IPS-18a (cell line): ENCODE measurements around the gene GSG1L.
"Not testable (repeated sequence)": the region's sequence is repeated elsewhere in the genome, so short reads cannot be mapped to it uniquely, and the experiment has no call there.

Source experiments
- H3K27ac ChIP-seq: one replicate; pipeline ENCODE4 v1.5.1; 2013; ENCODE audit warnings: low read length
- H3K27me3 ChIP-seq: one replicate; pipeline ENCODE4 v1.6.1; 2013; ENCODE audit warnings: mild to moderate bottlenecking, low read length; ENCODE audit not compliant: control insufficient read depth, insufficient read depth
- H3K36me3 ChIP-seq: one replicate; pipeline ENCODE4 v1.6.1; 2013; ENCODE audit warnings: low read depth, low read length; ENCODE audit not compliant: control insufficient read depth
- H3K4me1 ChIP-seq: one replicate; pipeline ENCODE4 v1.6.1; 2013; ENCODE audit warnings: low read depth, low read length; ENCODE audit not compliant: control insufficient read depth
- H3K4me3 ChIP-seq: one replicate; pipeline ENCODE4 v1.5.1; 2013; ENCODE audit warnings: low read length
- H3K9ac ChIP-seq: one replicate; pipeline ENCODE4 v1.6.1; 2013; ENCODE audit warnings: mild to moderate bottlenecking, low read length, moderate library complexity
- H3K9me3 ChIP-seq: one replicate; pipeline ENCODE4 v1.6.1; 2013; ENCODE audit warnings: low read depth, low read length; ENCODE audit not compliant: control insufficient read depth

Gene GSG1L

GRCh38 chr16:27749946-27750345 lies 313.6 kb downstream of the GSG1L start:
- no peaks in the 10 kb centered on the region for H3K36me3 ChIP-seq
- no peak overlapping the region for H3K27ac ChIP-seq
- H3K9me3 ChIP-seq, result no peaks in the 10 kb centered on the region

GRCh38 chr16:27749547-27749875 lies 314.0 kb downstream of the GSG1L start:
- no peaks in the 10 kb centered on the region for H3K27me3 ChIP-seq
- H3K4me1 ChIP-seq, result peaks cover 3% of the 10 kb centered on the region
- no peaks in the 10 kb centered on the region for H3K9me3 ChIP-seq
- no peaks in the 10 kb centered on the region for H3K36me3 ChIP-seq
- H3K27ac ChIP-seq, result no peak overlapping the region
- H3K4me3 ChIP-seq, result no peak overlapping the region
- no peak overlapping the region for H3K9ac ChIP-seq

More at GRCh38 chr16:27749946-27750345, 313.6 kb downstream of the GSG1L start:
- H3K4me3 ChIP-seq, result no peak overlapping the region
- H3K9ac ChIP-seq, result no peak overlapping the region
- no peaks in the 10 kb centered on the region for H3K27me3 ChIP-seq
- peaks cover 3% of the 10 kb centered on the region for H3K4me1 ChIP-seq

GRCh38 chr16:27748868-27749546 lies 314.5 kb downstream of the GSG1L start:
- Histone ChIP-seq H3K27me3 (no peaks in the 10 kb centered on the region), H3K27ac (no peak overlapping the region), H3K9ac (no peak overlapping the region), H3K4me1 (peaks cover 3% of the 10 kb centered on the region), H3K36me3 (no peaks in the 10 kb centered on the region), H3K4me3 (no peak overlapping the region), H3K9me3 (no peaks in the 10 kb centered on the region)

- Histone ChIP-seq H3K9me3 (no peaks in the 10 kb centered on the region), H3K4me3 (no peak overlapping the region), H3K4me1 (peaks cover 3% of the 10 kb centered on the region), H3K9ac (no peak overlapping the region), H3K27ac (no peak overlapping the region), H3K36me3 (no peaks in the 10 kb centered on the region), H3K27me3 (no peaks in the 10 kb centered on the region)
Observed at GRCh38 chr16:27747946-27748345, 315.6 kb downstream of the GSG1L start.

- Histone ChIP-seq H3K36me3 (peaks cover 3% of the 10 kb centered on the region), H3K4me3 (no peak overlapping the region), H3K9ac (no peak overlapping the region), H3K4me1 (peaks cover 3% of the 10 kb centered on the region), H3K9me3 (no peaks in the 10 kb centered on the region), H3K27ac (no peak overlapping the region), H3K27me3 (no peaks in the 10 kb centered on the region)
Observed at GRCh38 chr16:27746076-27746855, 317.2 kb downstream of the GSG1L start.

- H3K4me1 ChIP-seq, result peaks cover 3% of the 10 kb centered on the region
- H3K9me3 ChIP-seq, result no peaks in the 10 kb centered on the region
- peaks cover 3% of the 10 kb centered on the region for H3K36me3 ChIP-seq
- H3K9ac ChIP-seq, result no peak overlapping the region
- H3K27ac ChIP-seq, result no peak overlapping the region
- H3K27me3 ChIP-seq, result no peaks in the 10 kb centered on the region
- no peak overlapping the region for H3K4me3 ChIP-seq
Observed at GRCh38 chr16:27745348-27745747, 318.2 kb downstream of the GSG1L start.

GRCh38 chr16:27743963-27744362 lies 319.6 kb downstream of the GSG1L start:
- H3K4me3 ChIP-seq, result no peak overlapping the region
- H3K4me1 ChIP-seq, result peaks cover 2% of the 10 kb centered on the region
- H3K27ac ChIP-seq, result no peak overlapping the region
- peaks cover 3% of the 10 kb centered on the region for H3K36me3 ChIP-seq
- no peaks in the 10 kb centered on the region for H3K9me3 ChIP-seq
- no peak overlapping the region for H3K9ac ChIP-seq
- H3K27me3 ChIP-seq, result no peaks in the 10 kb centered on the region

GRCh38 chr16:27743001-27743400 lies 320.5 kb downstream of the GSG1L start:
- H3K4me1 ChIP-seq, H3K9me3 ChIP-seq, H3K4me3 ChIP-seq, H3K27me3 ChIP-seq, H3K36me3 ChIP-seq, H3K27ac ChIP-seq, H3K9ac ChIP-seq: not testable (repeated sequence)

GRCh38 chr16:27742333-27742732 lies 321.2 kb downstream of the GSG1L start:
- Histone ChIP-seq H3K9ac (no peak overlapping the region), H3K36me3 (peaks cover 3% of the 10 kb centered on the region), H3K4me1 (no peaks in the 10 kb centered on the region), H3K9me3 (no peaks in the 10 kb centered on the region), H3K27ac (no peak overlapping the region), H3K4me3 (no peak overlapping the region), H3K27me3 (no peaks in the 10 kb centered on the region)

- peaks cover 3% of the 10 kb centered on the region for H3K36me3 ChIP-seq
- no peak overlapping the region for H3K9ac ChIP-seq
- H3K27me3 ChIP-seq, result no peaks in the 10 kb centered on the region
- H3K4me1 ChIP-seq, result no peaks in the 10 kb centered on the region
- no peaks in the 10 kb centered on the region for H3K9me3 ChIP-seq
- H3K4me3 ChIP-seq, result no peak overlapping the region
- no peak overlapping the region for H3K27ac ChIP-seq
Observed at GRCh38 chr16:27740496-27741201, 322.9 kb downstream of the GSG1L start.

GRCh38 chr16:27739606-27740357 lies 323.7 kb downstream of the GSG1L start:
- Histone ChIP-seq H3K4me3 (no peak overlapping the region), H3K9me3 (no peaks in the 10 kb centered on the region), H3K9ac (no peak overlapping the region), H3K36me3 (peaks cover 3% of the 10 kb centered on the region), H3K27ac (no peak overlapping the region), H3K4me1 (no peaks in the 10 kb centered on the region), H3K27me3 (no peaks in the 10 kb centered on the region)
